Frontal cortex (tissue), 4 donors: ENCODE results near the gene ELF3. TPM values are rescaled to one million over a fixed set of nuclear protein-coding genes. Genes with fewer than 3 reads are reported as not detected.
"Not testable (repeated sequence)": the region's sequence is repeated elsewhere in the genome, so short reads cannot be mapped to it uniquely, and the experiment has no call there.

Experiments used
- DNase-seq, 2 donors: peaks; one replicate each; pipeline ENCODE4 v3.0.0; 2012; ENCODE audit warnings: low spot score in 2 of 2
- FAIRE-seq: peaks from 2 replicates; lab custom pipeline; 2012; peaks lifted over from hg19 to GRCh38; lab: Jason Lieb, UNC
- total RNA-seq: library from RNA; depleted of rRNA; stranded (reverse); fragments of >200 nt; gene quantifications from one replicate; pipeline ENCODE4 v1.2.3, GENCODE V29; 2014
- donor health status: control.
- donor health status: control.
- donor health status: control.

ELF3 gene
- total RNA-seq, 1 donor from 2014 or later = under 0.01 TPM

- DNase-seq (no peak), FAIRE-seq (no peak)
Measured at GRCh38 chr1:202007304-202007703, 3.1 kb upstream of the ELF3 start.

GRCh38 chr1:202007805-202008489 lies 2.4 kb upstream of the ELF3 start:
- FAIRE-seq (no peak), DNase-seq (no peak)

- DNase-seq (peak; percentile 73 to 85), FAIRE-seq (peak; percentile 64)
Measured at GRCh38 chr1:202009326-202010179, 834 bp upstream of the ELF3 start.

GRCh38 chr1:202011994-202012393 lies 1.6 kb downstream of the ELF3 start:
- no peak for DNase-seq
- no peak for FAIRE-seq

GRCh38 chr1:202012544-202013478 lies 2.4 kb downstream of the ELF3 start:
- no peak for DNase-seq
- no peak for FAIRE-seq

GRCh38 chr1:202013603-202014002 lies 3.2 kb downstream of the ELF3 start:
- DNase-seq = no peak
- no peak for FAIRE-seq

- DNase-seq (no peak), FAIRE-seq (no peak)
Measured at GRCh38 chr1:202014060-202014459, 3.7 kb downstream of the ELF3 start.

- no peak for DNase-seq
- FAIRE-seq = no peak
Measured at GRCh38 chr1:202014915-202015661, 4.7 kb downstream of the ELF3 start.

GRCh38 chr1:202015662-202015937 lies 5.2 kb downstream of the ELF3 start:
- DNase-seq = no peak
- FAIRE-seq = no peak

GRCh38 chr1:202016022-202016810 lies 5.8 kb downstream of the ELF3 start:
- FAIRE-seq (no peak), DNase-seq (no peak)

GRCh38 chr1:202016811-202017748 lies 6.7 kb downstream of the ELF3 start:
- no peak for DNase-seq
- no peak for FAIRE-seq

- FAIRE-seq (no peak), DNase-seq (no peak)
Measured at GRCh38 chr1:202017749-202018467, 7.5 kb downstream of the ELF3 start.

- FAIRE-seq (no peak), DNase-seq (no peak)
Measured at GRCh38 chr1:202018468-202019234, 8.3 kb downstream of the ELF3 start.

GRCh38 chr1:202019235-202019558 lies 8.8 kb downstream of the ELF3 start:
- not testable (repeated sequence) for FAIRE-seq, DNase-seq

- FAIRE-seq (no peak), DNase-seq (no peak)
Measured at GRCh38 chr1:202023001-202023433, 12.6 kb downstream of the ELF3 start.

GRCh38 chr1:202029171-202029665 lies 18.8 kb downstream of the ELF3 start:
- FAIRE-seq (peak; percentile 28), DNase-seq (peak in 1 of 2 donors; percentile 50)
